SK-N-SH treated with all-trans-retinoic acid at 6 μM for 48 hours (cell line): ENCODE data around the gene SORCS1.

Experiments used
- ATAC-seq: fragments of 200-7000 bp; cut with Tn5 transposase; 3 replicates; pipeline ENCODE4 v1.9.1; 2020; ENCODE audit warnings: mild to moderate bottlenecking, moderate library complexity
- ARNTL ChIP-seq: fragments of 450-650 bp; formaldehyde crosslinking; IDR thresholded peaks from 2 replicates; pipeline ENCODE4 v1.5.0; 2020; ENCODE audit warnings: low read depth, mild to moderate bottlenecking, moderate library complexity, borderline replicate concordance
- BACH2 ChIP-seq: fragments of 250-450 bp; sonication (Bioruptor Pico); IDR thresholded peaks from 2 replicates; pipeline ENCODE4 v1.9.0; 2021; ENCODE audit warnings: mild to moderate bottlenecking, borderline replicate concordance
- CSDC2 ChIP-seq: fragments of 250-450 bp; sonication (Bioruptor Pico); IDR thresholded peaks from 2 replicates; pipeline ENCODE4 v1.5.0; 2020; ENCODE audit warnings: mild to moderate bottlenecking, moderate library complexity
- ESRRG ChIP-seq: fragments of 250-450 bp; sonication (Bioruptor Pico); IDR thresholded peaks from 2 replicates; pipeline ENCODE4 v1.6.1; 2021; ENCODE audit warnings: mild to moderate bottlenecking
- GLIS3 ChIP-seq: fragments of 250-450 bp; sonication (Bioruptor Pico); IDR thresholded peaks from 2 replicates; pipeline ENCODE4 v1.5.0; 2020; ENCODE audit warnings: mild to moderate bottlenecking, moderate library complexity
- ISL1 ChIP-seq: fragments of 250-450 bp; sonication (Bioruptor Pico); IDR thresholded peaks from 2 replicates; pipeline ENCODE4 v2.1.2; 2022; ENCODE audit warnings: mild to moderate bottlenecking, moderate library complexity
- OSR1 ChIP-seq: fragments of 250-450 bp; sonication (Bioruptor Pico); IDR thresholded peaks from 2 replicates; pipeline ENCODE4 v1.8.0; 2022; ENCODE audit warnings: moderate library complexity, mild to moderate bottlenecking, inconsistent platforms
- PATZ1 ChIP-seq: fragments of 250-450 bp; sonication (Bioruptor Pico); IDR thresholded peaks from 2 replicates; pipeline ENCODE4 v1.8.0; 2020; ENCODE audit warnings: mild to moderate bottlenecking, moderate library complexity, borderline replicate concordance
- PPARA ChIP-seq: fragments of 250-450 bp; sonication (Bioruptor Pico); IDR thresholded peaks from 2 replicates; pipeline ENCODE4 v1.5.0; 2020; ENCODE audit warnings: mild to moderate bottlenecking, borderline replicate concordance
- RARB ChIP-seq: fragments of 250-450 bp; sonication (Bioruptor Pico); IDR thresholded peaks from 2 replicates; pipeline ENCODE4 v1.8.0; 2021; ENCODE audit warnings: mild to moderate bottlenecking, moderate library complexity
- SNAI2 ChIP-seq: fragments of 250-450 bp; sonication (Bioruptor Pico); IDR thresholded peaks from 2 replicates; pipeline ENCODE4 v1.5.0; 2020; ENCODE audit warnings: mild to moderate bottlenecking, moderate library complexity
- TCF4 ChIP-seq: fragments of 250-450 bp; sonication (Bioruptor Pico); IDR thresholded peaks from 2 replicates; pipeline ENCODE4 v1.8.0; 2021; ENCODE audit warnings: mild to moderate bottlenecking, moderate library complexity, borderline replicate concordance
- TOX ChIP-seq: fragments of 250-450 bp; sonication (Bioruptor Pico); IDR thresholded peaks from 2 replicates; pipeline ENCODE4 v1.8.0; 2021; ENCODE audit warnings: mild to moderate bottlenecking, moderate library complexity, borderline replicate concordance
- ZC3H10 ChIP-seq: fragments of 250-450 bp; sonication (Bioruptor Pico); IDR thresholded peaks from 2 replicates; pipeline ENCODE4 v1.5.1; 2021; ENCODE audit warnings: mild to moderate bottlenecking, moderate library complexity
- ZNF565 ChIP-seq: fragments of 450-650 bp; formaldehyde crosslinking; conservative IDR thresholded peaks from 2 replicates; pipeline ENCODE4 v1.5.0; 2020; ENCODE audit warnings: low read depth, mild to moderate bottlenecking, moderate library complexity
- ZNF70 ChIP-seq: fragments of 450-650 bp; formaldehyde crosslinking; IDR thresholded peaks from 2 replicates; pipeline ENCODE4 v1.5.0; 2020; ENCODE audit warnings: mild to moderate bottlenecking, moderate library complexity
- ZNF8 ChIP-seq: fragments of 450-650 bp; formaldehyde crosslinking; IDR thresholded peaks from 2 replicates; pipeline ENCODE4 v1.5.0; 2020; ENCODE audit warnings: mild to moderate bottlenecking, moderate library complexity
- TF ChIP-seq, protein P1 (sequence below): fragments of 250-450 bp; sonication (Bioruptor Pico); IDR thresholded peaks from 2 replicates; pipeline ENCODE4 v1.5.1; 2020; ENCODE audit warnings: low read depth, mild to moderate bottlenecking, moderate library complexity
- TF ChIP-seq, protein P2 (sequence below): fragments of 250-450 bp; sonication (Bioruptor Pico); IDR thresholded peaks from 2 replicates; pipeline ENCODE4 v1.5.1; 2021; ENCODE audit warnings: mild to moderate bottlenecking, moderate library complexity
- TF ChIP-seq, protein P3 (sequence below): fragments of 250-450 bp; sonication (Bioruptor Pico); IDR thresholded peaks from 2 replicates; pipeline ENCODE4 v1.5.0; 2020; ENCODE audit warnings: mild to moderate bottlenecking, moderate library complexity
- TF ChIP-seq, protein P4 (sequence below): fragments of 250-450 bp; sonication (Bioruptor Pico); IDR thresholded peaks from 2 replicates; pipeline ENCODE4 v1.8.0; 2021; ENCODE audit warnings: low read depth, mild to moderate bottlenecking, moderate library complexity, borderline replicate concordance

SORCS1 gene

DNA sequence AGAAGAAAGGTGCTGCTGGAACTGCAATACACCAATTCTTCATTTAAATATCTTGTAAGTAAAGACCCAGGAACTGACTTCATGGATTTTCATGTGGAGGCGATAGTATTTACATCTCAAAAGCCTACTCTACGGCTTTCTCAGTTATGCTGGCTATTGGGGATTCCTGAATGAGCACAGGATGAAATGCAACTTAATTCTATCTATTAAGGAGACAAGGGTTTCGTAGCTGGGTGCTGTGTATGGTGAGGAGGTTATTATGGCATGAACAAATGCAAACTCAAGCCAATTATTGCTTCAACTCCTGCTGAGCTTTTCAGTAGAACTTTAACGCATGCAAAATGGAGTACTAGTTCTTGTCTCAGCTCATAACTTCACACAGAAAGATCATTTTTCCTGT lies 251.2 kb downstream of the SORCS1 start (continued):
- TF ChIP-seq, protein P1, sequence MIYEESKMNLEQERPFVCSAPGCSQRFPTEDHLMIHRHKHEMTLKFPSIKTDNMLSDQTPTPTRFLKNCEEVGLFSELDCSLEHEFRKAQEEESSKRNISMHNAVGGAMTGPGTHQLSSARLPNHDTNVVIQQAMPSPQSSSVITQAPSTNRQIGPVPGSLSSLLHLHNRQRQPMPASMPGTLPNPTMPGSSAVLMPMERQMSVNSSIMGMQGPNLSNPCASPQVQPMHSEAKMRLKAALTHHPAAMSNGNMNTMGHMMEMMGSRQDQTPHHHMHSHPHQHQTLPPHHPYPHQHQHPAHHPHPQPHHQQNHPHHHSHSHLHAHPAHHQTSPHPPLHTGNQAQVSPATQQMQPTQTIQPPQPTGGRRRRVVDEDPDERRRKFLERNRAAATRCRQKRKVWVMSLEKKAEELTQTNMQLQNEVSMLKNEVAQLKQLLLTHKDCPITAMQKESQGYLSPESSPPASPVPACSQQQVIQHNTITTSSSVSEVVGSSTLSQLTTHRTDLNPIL (CRISPR knock-in tag): no peak
- no peak for TF ChIP-seq PPARA (CRISPR knock-in tag)
- TF ChIP-seq, protein P2, sequence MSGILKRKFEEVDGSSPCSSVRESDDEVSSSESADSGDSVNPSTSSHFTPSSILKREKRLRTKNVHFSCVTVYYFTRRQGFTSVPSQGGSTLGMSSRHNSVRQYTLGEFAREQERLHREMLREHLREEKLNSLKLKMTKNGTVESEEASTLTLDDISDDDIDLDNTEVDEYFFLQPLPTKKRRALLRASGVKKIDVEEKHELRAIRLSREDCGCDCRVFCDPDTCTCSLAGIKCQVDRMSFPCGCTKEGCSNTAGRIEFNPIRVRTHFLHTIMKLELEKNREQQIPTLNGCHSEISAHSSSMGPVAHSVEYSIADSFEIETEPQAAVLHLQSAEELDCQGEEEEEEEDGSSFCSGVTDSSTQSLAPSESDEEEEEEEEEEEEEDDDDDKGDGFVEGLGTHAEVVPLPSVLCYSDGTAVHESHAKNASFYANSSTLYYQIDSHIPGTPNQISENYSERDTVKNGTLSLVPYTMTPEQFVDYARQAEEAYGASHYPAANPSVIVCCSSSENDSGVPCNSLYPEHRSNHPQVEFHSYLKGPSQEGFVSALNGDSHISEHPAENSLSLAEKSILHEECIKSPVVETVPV (CRISPR knock-in tag): no peak
- TF ChIP-seq PATZ1: no peak
- TF ChIP-seq, all 23 proteins: peak for 0

- TF ChIP-seq OSR1 (CRISPR knock-in tag) (no peak), TCF4 (CRISPR knock-in tag) (no peak), ARNTL (CRISPR knock-in tag) (no peak), RARB (CRISPR knock-in tag) (no peak), ZNF8 (CRISPR knock-in tag) (no peak), ZC3H10 (CRISPR knock-in tag) (no peak), ZNF565 (no peak), PPARA (CRISPR knock-in tag) (no peak), CSDC2 (no peak), SNAI2 (no peak), ZNF70 (CRISPR knock-in tag) (no peak), BACH2 (CRISPR knock-in tag) (no peak), ISL1 (no peak), GLIS3 (CRISPR knock-in tag) (no peak), ESRRG (CRISPR knock-in tag) (no peak), TOX (CRISPR knock-in tag) (no peak)
- TF ChIP-seq, protein P2 (CRISPR knock-in tag): no peak
- TF ChIP-seq, protein P3, sequence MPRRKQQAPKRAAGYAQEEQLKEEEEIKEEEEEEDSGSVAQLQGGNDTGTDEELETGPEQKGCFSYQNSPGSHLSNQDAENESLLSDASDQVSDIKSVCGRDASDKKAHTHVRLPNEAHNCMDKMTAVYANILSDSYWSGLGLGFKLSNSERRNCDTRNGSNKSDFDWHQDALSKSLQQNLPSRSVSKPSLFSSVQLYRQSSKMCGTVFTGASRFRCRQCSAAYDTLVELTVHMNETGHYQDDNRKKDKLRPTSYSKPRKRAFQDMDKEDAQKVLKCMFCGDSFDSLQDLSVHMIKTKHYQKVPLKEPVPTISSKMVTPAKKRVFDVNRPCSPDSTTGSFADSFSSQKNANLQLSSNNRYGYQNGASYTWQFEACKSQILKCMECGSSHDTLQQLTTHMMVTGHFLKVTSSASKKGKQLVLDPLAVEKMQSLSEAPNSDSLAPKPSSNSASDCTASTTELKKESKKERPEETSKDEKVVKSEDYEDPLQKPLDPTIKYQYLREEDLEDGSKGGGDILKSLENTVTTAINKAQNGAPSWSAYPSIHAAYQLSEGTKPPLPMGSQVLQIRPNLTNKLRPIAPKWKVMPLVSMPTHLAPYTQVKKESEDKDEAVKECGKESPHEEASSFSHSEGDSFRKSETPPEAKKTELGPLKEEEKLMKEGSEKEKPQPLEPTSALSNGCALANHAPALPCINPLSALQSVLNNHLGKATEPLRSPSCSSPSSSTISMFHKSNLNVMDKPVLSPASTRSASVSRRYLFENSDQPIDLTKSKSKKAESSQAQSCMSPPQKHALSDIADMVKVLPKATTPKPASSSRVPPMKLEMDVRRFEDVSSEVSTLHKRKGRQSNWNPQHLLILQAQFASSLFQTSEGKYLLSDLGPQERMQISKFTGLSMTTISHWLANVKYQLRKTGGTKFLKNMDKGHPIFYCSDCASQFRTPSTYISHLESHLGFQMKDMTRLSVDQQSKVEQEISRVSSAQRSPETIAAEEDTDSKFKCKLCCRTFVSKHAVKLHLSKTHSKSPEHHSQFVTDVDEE: no peak
- TF ChIP-seq, protein P1 (CRISPR knock-in tag): no peak
- no peak for ATAC-seq
Measured at GRCh38 chr10:106911096-106911495, 253.4 kb downstream of the SORCS1 start.

DNA sequence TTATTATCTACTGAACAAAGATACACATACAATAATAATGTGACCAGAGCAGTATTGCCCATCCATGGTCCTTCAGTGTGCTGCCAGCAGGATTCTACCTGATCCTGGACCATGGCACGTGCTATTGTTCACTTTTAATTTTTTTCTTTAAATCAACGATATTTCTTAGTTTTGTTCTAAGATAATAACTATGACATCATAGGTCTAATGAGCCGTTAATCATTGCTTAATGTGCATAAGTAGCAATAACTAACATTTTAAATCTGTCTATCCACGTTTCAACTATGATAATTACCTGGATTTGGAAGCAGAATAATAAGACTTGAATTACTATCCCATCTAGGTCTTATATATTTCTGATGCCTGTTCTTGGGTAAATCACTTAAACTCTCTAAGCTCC lies 253.8 kb downstream of the SORCS1 start:
- no peak for TF ChIP-seq GLIS3 (CRISPR knock-in tag)
- no peak for TF ChIP-seq OSR1 (CRISPR knock-in tag)
- no peak for TF ChIP-seq ZC3H10 (CRISPR knock-in tag)
- no peak for TF ChIP-seq ARNTL (CRISPR knock-in tag)
- TF ChIP-seq BACH2 (CRISPR knock-in tag): no peak
- TF ChIP-seq ZNF70 (CRISPR knock-in tag): no peak
- no peak for TF ChIP-seq SNAI2
- no peak for TF ChIP-seq RARB (CRISPR knock-in tag)
- TF ChIP-seq, protein P4, sequence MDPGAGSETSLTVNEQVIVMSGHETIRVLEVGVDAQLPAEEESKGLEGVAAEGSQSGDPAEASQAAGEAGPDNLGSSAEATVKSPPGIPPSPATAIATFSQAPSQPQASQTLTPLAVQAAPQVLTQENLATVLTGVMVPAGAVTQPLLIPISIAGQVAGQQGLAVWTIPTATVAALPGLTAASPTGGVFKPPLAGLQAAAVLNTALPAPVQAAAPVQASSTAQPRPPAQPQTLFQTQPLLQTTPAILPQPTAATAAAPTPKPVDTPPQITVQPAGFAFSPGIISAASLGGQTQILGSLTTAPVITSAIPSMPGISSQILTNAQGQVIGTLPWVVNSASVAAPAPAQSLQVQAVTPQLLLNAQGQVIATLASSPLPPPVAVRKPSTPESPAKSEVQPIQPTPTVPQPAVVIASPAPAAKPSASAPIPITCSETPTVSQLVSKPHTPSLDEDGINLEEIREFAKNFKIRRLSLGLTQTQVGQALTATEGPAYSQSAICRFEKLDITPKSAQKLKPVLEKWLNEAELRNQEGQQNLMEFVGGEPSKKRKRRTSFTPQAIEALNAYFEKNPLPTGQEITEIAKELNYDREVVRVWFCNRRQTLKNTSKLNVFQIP (CRISPR knock-in tag): no peak
- TF ChIP-seq ESRRG (CRISPR knock-in tag): no peak
- no peak for TF ChIP-seq ZNF8 (CRISPR knock-in tag)
- TF ChIP-seq, protein P2 (CRISPR knock-in tag): no peak
- no peak for TF ChIP-seq CSDC2
- ATAC-seq: no peak
